Measurements from ENCODE around the gene RRP15.

The RRP15 gene

GRCh38 chr1:218368686-218369085 lies 83.6 kb downstream of the RRP15 start:
- TF ChIP-seq, protein P1, sequence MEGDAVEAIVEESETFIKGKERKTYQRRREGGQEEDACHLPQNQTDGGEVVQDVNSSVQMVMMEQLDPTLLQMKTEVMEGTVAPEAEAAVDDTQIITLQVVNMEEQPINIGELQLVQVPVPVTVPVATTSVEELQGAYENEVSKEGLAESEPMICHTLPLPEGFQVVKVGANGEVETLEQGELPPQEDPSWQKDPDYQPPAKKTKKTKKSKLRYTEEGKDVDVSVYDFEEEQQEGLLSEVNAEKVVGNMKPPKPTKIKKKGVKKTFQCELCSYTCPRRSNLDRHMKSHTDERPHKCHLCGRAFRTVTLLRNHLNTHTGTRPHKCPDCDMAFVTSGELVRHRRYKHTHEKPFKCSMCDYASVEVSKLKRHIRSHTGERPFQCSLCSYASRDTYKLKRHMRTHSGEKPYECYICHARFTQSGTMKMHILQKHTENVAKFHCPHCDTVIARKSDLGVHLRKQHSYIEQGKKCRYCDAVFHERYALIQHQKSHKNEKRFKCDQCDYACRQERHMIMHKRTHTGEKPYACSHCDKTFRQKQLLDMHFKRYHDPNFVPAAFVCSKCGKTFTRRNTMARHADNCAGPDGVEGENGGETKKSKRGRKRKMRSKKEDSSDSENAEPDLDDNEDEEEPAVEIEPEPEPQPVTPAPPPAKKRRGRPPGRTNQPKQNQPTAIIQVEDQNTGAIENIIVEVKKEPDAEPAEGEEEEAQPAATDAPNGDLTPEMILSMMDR (IDR thresholded peaks at IDR 0.05; ENCODE audit: extremely low read depth, missing control alignments): no peak
- DNase-seq (ENCODE audit: low spot score): no peak

GRCh38 chr1:218369688-218370511 lies 84.8 kb downstream of the RRP15 start:
- no peak for DNase-seq (ENCODE audit: low spot score)

GRCh38 chr1:218371927-218372672 lies 87.0 kb downstream of the RRP15 start:
- DNase-seq (ENCODE audit: low spot score): no peak
- TF ChIP-seq, protein P1 (IDR thresholded peaks at IDR 0.05; ENCODE audit: extremely low read depth, missing control alignments): no peak

More at GRCh38 chr1:218369688-218370511, 84.8 kb downstream of the RRP15 start:
- TF ChIP-seq, protein P1 (IDR thresholded peaks at IDR 0.05; ENCODE audit: extremely low read depth, missing control alignments): no peak

DNA sequence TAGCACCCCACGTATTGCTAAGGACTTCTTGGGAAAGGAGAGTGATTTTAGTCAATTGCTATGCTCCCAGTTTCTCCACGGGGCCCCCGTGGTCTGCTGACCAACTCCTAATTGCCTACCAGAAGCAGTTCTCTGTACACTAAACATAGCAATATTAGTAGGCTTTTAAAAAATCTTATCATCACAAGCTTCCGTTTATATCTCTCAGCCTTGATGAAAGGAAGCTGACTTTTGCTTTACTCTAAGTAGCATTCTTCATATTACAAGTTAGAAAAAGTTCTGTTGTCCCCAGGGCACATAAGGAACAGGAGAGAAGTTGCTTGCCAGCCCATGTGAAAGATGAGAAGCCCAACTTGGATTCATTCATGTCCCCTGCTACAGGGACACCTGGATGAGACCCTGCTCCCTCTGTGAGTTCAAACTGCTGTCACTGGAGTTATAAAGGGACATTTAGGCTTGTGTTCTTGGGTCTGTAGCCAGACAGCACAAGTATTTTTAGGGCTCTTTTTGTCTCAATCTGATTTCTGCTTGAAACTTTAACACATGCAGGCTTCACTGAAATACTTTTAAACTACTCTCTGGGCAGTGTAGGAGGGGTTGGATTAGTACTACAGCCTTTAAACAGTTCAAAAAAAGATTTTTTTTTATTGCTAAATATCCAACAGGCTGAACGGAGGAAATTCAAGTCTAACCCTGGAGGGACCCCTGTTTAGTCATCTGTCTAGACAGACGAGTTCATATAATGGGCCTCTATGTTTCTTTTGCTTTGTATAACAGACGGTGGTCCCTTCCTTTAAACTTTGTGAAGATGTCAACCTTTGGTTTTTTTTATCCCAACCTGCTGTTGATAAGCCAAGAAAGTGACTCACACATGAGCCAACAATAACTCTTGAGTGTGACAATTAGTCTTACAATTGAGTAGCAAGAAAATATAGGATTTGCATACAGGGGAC lies 89.6 kb downstream of the RRP15 start:
- TF ChIP-seq, protein P1 (IDR thresholded peaks at IDR 0.05; ENCODE audit: extremely low read depth, missing control alignments): no peak
- no peak for DNase-seq (ENCODE audit: low spot score)

DNA sequence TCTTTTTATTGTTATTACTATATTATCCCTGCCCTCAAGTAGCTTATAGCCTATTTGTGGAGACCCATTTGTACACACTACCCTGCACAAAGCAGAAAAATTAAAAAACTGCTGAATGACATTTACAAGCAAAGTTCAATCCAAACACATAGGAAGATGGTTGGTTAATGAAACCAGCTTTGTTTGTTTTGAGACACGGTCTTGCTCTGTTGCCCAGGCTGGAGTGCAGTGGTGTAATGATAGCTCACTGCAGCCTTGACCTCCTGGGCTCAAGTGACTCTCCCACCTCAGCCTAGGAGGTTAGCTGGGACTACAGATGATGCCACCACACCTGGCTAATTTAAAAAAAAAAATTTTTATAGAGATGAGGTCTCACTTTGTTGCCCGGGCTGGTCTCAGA lies 91.6 kb downstream of the RRP15 start:
- no peak for DNase-seq (ENCODE audit: low spot score)
- TF ChIP-seq, protein P1 (IDR thresholded peaks at IDR 0.05; ENCODE audit: extremely low read depth, missing control alignments): no peak

DNA sequence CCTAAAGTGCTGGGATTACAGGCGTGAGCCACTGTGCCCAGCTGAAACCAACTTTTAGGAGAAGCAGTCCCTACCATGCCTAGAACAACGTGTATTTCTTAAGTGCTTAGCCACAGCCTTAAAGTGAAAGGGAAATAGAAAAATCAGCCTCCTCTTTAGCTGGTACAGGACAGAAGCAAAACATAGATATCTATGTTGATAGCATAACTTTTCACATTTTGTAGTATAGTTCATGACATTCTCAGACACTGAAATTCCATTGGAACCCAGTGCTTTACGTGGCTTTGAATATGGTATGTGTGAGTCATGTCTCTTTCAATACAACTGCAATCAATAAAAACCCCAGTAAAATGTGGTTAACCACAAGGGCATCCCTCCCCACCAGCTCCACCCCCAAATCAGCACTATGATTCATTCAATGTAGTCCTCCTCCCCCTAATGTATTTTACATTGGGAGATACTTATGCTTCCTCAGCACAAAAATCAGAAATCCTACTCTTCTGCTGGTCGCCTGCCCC lies 92.1 kb downstream of the RRP15 start:
- no peak for DNase-seq (ENCODE audit: low spot score)
- TF ChIP-seq, protein P1 (IDR thresholded peaks at IDR 0.05; ENCODE audit: extremely low read depth, missing control alignments): no peak

Measured in GM20000 (cell line).